Colon (tissue), 2 donors: ENCODE results near the gene CDH5.

Source experiments
- FAIRE-seq: peaks from 2 replicates; lab custom pipeline; 2012; peaks lifted over from hg19 to GRCh38; lab: Jason Lieb, UNC
- donor health status: control.
- donor health status: control.

Gene CDH5

DNA sequence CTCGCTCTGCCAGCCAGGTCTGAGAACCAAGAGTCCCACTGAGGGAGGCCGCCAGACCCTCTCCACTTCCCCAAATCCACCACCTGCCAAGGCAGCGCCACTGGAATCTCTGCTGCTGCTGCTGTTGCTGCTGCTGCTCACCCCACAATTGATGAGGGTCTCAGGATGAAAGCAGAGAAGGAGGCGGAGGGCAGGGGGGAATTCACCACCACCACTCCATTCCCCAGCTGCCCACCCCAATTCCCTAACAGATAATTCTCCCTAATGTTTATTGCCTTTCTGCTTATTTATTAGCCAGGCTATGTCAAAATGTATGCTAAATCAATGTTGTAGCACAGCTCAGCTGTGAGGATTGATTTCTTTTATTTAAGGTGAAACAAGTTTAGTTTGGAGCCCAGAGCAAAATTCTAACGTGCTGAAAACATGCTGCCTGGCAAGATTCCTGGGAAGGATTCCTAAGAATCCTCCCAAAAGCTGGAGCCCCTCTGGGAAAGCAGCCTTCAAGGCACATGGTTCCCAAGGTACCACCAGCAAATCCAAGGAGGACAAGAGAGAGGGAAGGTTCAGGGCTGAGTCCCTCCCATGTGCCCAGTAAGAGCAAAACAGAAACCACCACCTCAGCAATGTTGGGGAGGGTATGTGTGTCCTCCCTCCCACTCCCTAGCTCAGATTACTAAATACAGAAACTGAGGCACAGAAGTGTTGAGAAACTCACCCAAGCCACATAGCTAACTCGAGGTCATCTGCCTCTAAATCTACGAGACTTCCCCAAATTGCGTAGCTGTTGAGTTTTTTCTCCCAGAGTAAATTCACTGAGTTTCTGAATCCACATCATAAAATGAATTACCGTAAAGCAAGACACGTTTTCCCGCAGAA lies 12.2 kb upstream of the CDH5 start:
- no peak for FAIRE-seq

DNA sequence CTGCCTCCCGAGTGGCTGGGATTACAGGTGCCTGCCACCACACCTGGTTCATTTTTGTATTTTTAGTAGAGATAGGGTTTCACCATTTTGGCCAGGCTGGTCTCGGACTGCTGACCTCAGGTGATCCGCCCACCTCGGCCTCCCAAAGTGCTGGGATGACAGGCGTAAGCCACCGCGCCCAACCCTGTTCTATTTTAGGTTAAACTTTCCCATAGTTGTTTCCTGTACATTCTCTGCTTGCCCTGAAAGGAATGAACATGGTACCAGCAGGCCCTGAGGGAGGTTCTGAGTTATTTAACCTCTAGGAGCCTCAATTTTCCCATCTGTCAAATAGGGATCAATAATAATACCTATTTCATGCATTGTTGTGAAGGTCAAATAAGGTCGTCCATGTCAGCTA lies 11.0 kb upstream of the CDH5 start:
- FAIRE-seq = no peak

DNA sequence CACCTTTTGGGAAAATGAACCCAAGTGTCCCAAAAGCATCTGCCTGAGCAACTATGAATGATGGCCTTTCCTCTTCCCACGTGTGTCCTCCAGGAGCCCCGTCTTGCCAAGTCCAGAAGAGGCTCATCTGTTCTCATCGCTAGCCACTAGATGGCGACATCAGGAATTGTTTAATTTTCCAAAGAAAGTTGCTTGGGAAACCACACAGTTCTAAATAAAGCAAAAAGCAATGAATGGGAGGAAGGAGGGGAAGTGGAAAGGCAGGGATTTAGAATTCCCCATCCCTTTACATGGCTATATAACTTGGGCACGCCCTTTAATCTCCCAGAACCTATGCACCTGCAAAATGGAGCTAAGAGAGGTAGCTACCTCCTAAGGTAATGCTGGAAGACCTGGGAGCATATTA lies 9.0 kb upstream of the CDH5 start:
- no peak for FAIRE-seq

DNA sequence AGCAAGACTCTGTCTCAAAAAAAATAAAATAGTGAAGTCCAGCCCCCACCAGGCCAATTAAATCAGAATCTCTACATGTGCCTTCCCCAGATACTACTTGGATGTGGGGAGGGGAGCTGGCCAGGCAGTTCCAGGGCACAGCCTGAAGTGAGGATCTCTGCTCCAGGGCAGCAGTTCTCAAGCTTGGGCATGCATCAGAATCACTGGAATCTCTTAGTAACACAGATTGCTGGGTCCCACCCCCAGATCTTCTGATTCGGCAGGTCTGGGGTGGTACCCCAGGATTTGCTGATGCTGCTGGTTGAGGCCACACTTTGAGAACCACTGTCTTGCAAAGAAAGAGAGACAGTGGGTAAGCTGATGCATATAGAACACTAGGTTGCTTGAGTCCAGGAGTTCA lies 8.3 kb upstream of the CDH5 start:
- no peak for FAIRE-seq

DNA sequence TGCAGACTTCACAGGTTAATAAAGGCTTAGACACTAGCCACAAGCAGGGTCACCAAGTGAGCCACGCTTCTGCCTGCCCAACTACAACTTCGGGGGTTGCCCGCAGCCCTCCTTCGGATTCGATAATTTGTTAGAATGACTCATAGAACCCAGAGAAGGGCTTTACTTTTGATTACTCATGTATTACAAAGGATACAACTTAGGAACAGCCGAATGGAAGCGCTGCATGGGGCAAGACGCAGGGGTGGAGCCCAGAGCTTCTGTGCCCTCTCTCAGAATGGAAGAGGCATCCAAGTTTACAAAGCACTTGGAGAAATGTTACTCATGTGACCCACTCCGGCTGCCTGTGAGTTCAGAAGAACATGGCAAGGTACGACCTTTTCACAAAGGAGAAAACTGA lies 7.5 kb upstream of the CDH5 start:
- FAIRE-seq = no peak

DNA sequence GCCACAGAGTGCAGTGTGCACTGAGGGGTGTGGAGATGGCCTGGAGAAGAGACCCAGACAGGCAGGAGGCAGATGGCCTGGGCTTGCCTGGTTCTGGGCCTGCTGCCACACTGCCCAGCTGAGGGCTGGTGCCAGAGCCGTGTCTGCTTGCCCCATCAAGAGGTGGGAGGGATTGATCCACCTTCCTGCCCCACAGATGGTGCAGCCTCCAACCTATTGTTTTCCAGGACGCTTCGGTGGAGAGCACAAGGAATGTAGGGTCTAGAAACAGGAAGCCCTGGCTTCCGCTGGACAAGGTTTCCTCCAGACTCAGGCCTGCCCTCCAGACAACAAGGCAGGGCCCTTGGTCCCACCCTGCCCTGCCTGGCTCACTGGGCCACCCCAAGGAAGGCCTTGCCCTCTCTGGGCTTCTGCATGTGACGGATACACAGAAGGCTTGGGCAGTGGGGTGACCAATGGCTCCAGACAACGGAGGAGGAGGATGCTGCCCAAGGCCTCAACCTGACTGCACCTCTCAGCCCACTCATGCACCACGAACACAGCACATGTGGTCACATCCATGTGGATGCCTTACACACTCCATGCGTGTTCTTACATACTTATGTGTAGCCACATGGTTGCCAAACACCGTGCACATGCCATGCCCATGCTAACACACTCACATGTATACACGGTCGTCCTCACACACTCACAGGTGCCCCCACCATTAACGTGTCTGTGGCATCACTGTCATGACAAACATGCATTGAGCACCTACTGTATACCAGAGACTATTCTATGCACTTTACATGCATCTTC lies 6.5 kb upstream of the CDH5 start:
- FAIRE-seq = no peak

DNA sequence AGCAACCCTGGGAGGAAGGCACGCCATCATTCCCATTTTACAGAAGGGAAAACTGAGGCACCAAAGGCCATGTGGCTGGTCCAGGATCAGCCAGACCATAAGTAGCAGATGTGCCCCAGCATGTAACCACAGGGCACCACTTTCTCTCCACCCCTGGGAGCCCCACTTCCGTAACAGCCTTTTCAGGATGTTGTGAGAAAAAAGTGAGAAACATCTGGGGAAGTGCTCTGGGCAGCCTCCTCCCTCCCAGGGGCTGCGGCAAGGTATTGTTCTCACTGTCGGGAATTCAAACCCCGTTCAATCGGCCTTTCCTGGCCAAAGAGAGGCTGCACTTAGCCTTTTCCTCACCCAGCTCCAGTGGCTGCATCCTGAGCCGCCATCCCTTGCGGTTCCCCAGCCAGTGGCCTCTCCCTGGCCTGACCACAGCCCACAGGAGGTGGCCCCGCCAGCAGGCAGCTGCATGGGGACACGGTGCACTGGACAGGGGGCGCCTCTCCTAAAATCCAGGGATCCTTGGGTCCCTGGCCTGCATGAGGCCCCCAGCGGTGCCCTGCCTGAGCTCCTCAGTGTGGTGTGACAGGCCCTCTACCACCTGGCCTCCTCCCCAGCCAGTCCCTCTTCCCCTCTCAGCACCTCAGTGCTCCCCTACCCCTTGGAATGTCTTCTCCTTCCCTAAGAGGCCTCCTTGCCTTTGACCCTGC lies 5.7 kb upstream of the CDH5 start:
- FAIRE-seq = no peak

DNA sequence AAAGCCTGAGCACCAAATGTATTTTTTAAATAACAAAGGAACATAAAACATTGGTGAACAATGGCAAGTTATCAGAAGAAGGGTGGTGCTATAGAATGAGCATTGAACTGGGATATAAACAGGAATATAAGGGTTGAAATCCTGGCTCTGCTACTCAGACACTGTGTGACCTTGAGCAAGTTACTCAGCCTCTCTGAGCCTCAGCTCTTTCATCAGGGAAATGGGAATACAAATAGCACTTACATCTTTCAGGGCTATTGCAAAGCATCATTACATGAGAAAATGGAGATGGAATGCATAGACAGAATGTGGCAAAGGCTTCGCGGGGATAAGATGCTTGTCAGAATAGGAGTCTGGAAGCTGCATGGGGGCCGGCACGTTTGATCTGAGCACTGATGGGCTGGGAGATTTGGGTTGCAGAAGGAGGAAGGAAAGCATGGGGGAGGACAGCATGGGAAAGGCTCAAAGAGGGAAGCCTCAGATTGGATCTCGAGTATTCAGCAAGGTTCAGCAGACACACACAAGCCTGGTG lies 4.8 kb upstream of the CDH5 start:
- FAIRE-seq = no peak

DNA sequence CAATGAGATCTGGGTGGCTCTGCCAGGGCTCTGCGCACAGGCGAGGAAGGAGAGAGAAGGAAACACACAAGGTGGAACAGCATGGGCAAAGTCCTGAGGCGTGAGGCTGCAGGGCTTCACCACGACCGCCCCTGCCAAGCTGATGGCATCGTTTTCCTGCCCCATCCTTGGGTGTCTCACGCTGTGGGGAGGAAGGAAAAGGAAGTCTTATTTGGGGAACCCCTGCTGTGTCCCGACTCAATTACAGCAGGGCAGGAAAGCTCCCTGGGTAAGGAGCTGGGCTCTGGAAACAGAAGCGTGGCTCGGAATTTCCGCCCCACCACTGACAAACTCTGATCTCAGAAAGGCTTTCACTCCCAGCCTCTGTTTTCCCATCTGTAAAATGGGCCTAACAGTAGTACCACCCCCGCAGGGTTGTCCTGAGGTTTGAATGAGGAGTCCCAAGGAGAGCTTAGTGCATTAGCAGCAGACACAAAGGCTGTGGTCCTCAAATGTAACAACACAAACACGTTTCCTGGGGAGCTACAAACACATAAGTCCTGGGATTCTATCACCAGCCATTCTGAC lies 3.2 kb upstream of the CDH5 start:
- FAIRE-seq = no peak

DNA sequence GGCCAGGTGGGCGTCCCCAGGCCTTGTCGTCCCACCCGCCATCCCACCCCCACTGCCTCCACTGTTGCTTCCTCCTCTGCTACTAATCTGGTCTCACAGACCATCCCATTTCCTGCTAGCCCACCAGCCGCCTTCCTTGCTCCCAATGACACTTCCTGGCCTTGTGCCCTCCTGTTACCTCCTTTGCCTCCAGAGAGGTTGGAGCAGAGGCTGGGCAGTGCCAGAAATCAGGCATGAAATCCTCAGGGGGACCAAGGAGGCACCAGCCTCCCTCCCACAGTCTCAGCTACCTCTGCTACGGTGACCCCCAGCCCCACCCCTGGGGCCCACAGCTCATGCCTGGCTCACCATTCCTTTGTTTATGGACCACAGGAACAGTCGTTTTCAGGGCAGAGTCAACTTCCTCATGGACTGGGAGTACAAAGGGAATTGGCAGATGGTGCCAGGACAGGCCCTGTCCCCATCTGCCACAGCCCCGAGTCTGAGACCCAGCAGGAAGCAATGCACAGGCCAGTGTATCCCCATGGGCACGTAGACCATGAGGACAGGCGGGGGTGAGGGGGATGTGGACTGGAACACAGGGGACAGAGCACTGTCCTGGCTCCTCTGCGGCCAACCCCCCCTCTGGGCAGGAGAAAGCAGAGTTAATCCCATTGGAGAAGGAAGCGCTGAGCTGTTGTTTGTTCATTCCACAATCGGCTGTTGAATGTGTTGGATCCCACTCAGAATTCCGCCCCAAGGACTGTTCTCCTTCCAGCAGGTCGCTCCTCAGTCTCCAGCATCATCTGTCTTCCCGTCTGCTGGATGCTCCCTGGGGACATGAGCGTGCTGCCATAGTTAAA lies 2.2 kb upstream of the CDH5 start:
- FAIRE-seq = no peak

DNA sequence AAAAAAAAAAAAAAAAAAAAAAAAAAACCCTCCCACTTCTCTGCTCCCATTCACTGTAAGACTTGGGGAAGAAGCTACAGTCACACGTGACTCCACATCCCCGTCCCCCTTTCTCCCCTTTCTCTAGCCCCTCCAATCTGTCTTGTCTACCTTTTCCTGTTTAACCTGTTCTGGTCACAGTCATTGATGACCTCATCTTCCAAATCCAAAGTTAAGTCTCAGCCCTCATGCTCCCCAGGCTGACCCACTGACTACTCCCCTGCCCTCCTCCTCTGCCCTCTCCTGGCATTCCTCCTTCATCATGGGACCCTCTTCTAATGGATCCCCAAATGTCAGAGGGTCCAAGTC lies 1.6 kb upstream of the CDH5 start:
- FAIRE-seq = no peak

DNA sequence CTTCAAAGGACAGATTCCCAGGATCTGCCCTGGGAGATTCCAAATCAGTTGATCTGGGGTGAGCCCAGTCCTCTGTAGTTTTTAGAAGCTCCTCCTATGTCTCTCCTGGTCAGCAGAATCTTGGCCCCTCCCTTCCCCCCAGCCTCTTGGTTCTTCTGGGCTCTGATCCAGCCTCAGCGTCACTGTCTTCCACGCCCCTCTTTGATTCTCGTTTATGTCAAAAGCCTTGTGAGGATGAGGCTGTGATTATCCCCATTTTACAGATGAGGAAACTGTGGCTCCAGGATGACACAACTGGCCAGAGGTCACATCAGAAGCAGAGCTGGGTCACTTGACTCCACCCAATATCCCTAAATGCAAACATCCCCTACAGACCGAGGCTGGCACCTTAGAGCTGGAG lies 840 bp upstream of the CDH5 start:
- no peak for FAIRE-seq

DNA sequence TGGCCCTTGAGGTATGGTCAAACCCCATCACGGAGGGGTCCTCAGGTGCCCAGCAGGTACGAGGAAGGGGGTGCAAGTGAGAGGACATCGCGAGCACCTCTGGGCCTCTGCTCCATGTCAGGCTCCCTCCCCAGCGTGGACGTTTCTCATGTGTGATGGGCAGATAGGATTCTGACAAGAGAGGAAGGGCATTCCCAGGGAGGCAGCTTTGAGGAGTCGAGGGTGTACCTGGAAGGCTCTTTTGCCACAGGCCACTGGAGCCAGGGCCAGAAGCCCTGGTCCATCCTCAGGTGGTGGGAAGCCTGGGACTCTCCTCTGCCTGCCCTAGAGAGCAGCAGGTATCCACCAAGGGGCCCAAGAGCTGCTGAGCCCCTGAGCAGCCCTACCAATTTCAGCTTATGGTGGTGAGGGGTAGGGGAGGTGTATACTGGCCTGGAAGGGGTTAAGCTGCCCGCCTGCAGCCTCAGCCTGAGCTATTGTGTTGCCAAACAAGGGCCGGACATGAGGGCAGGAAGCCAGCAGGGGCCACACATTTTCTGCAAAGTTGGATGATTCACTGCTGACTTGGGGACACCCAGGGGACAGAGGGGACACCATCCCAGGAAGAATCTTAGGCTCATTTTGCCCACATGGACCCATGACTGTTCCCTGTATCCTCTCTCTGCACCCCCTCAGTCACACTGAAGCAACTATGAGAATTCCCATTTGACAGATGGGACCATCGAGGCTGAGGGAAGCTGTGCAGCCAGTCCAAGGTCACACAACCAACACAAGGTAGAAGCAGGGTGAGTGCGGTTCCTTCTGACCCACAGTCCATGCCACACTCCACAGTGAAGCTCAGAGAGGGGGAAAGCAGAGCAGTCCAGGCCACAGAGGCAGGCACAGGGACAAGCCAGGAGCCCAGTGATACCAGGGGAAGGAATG lies 1.7 kb downstream of the CDH5 start:
- FAIRE-seq = no peak

DNA sequence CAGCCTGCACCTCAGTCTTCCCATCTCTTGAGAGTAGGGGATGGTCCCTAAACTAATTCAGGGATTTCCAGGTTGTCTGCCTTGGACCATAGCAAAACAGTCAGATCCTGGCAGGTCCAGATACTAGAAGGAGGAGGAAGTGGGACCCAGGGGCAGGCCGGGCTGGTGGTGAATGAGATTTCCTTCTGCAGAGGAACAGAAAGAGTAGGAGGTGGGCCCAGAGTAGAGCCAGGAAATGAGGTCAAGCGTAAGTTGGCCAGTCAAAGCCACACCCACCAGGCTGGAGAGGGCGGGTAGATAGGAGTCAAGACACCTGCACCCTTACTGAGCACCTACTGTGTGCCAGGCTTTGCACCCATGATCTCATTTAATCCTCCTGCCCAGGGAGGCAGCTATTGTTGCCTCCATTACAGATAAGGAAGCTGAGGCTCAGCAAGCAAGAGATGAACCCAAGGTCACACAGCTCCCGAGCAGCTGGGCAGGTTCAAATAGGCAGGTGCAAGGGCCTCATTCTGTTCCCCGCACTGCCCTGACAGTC lies 2.6 kb downstream of the CDH5 start:
- FAIRE-seq = no peak

DNA sequence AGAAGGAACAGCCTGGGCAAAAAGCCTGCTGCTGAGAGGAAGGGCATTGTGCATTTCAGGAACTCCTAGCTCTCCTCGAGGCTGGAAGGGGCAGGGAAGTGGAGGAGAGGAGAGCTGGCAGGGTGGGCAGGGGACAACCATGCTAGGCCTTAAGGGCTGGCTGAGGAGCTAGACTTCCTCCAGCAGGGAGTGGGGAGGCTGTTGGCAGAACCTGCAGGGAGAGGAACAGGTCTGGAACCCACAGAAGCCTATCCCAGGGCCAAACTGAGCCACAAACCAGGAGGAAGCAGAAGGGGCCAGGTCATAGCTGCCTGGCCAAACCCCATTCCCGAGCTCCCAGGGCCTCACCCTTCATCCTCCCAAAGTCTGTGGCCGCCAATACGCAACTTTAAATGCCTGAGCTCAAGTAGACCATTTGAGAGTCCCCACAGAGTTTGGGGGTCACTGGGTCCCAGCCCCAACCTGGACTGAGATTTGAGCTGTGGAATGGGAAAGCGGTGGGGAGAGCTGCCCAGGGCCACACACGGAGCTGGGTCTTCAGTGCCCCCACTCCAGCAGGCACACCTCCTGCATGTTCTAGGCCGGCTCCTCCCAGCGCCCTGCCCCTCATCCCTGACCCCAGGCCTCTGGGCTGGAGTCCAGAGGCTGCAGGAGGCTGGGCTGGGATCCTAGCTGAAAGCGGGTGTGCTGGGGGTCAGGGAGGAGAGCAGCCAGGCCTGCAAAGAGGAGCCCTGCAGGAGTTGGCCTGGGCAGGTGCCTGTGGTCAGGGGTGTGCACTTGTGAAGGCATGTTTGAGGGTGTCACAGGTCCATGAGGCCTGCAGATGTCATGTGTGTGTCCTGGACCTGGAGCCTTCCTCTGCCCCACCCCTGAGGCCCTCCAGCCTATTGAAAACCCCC lies 4.5 kb downstream of the CDH5 start:
- no peak for FAIRE-seq

DNA sequence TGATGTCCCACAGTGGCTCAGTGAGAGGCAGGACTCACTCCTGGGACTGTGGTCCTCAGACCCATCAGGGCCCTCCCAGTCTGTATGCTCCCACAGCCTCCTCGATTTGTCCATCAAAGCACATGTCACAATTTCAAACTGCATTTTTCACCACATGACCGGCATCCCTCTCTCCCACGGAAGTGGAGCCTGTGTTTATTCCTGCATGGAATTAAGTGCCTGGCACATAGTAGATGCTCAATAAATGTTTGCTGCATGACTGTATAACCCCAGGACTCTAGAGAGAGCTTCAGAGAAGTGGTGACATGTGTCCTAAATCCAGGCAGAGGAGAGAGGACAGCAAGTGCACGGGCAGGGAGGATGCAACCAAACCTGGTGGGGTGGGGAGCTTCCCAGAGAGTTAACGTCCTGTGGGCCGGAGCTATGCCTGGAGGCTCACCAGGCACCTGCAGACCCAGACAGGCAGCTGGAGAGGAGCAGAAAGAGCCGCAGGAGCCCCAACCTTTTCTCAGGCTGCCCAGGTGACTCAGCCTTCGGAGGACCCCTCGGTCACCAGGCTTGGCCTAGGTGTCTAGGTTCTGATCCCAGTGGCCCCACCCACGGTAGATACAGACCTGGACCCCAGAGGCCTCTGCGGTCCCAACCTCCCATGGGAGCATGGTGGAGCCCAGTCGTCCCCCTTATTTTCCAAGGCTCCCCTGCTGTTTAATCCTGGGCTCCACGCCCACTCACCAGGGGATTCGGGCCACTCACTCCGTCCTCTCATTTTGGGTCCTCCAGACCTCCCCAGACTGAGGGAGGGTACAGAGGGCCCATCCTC lies 5.8 kb downstream of the CDH5 start:
- FAIRE-seq = no peak

DNA sequence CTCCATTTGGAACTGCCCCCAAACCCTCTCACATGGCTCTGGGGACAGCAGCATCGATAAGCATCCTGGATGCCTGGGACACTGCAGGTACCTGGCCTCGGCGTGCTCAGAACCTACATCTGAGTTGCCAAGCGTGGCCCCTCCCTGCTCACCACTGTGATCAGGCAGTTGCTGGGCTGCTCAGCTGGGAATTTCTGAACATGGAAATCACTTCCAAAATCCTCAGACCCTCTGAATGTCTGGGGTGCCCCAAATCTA lies 6.3 kb downstream of the CDH5 start:
- no peak for FAIRE-seq

DNA sequence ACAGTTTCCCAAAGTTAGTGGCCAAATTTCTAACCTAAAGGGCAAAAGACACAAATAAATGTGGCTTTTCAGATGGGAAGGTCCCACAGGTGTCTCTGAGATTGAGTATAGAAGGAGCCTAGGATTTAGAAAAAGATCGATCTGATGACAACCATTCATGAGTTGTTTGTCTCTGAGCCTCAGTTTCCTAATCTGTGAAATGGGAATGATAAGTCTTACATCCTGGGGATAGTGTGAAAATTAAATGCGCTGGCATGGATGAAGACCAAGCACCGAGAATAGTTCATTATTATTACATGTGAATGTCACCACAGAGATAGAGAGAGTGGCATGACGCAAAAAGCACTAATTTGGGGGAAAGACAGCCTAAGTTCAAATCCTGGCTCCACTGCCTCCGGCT lies 7.2 kb downstream of the CDH5 start:
- no peak for FAIRE-seq
